Stimulated activated CD8-positive, alpha-beta memory T cell treated with anti-CD3 and anti-CD28 coated beads, Interleukin-7, amount 100 ng/mL, for 4 hours (primary cell): ENCODE data around the gene CGB8.
A peak's percentile ranks its signal among the peaks of the same experiment; 100 is the strongest.
"Not testable (repeated sequence)": the region's sequence is repeated elsewhere in the genome, so short reads cannot be mapped to it uniquely, and the experiment has no call there.

Experiments
- DNase-seq, 2 donors: peaks; one replicate each; pipeline ENCODE4 v3.0.0-alpha.2; 2020; ENCODE audit warnings: low read depth in 2 of 2

CGB8 gene

DNA sequence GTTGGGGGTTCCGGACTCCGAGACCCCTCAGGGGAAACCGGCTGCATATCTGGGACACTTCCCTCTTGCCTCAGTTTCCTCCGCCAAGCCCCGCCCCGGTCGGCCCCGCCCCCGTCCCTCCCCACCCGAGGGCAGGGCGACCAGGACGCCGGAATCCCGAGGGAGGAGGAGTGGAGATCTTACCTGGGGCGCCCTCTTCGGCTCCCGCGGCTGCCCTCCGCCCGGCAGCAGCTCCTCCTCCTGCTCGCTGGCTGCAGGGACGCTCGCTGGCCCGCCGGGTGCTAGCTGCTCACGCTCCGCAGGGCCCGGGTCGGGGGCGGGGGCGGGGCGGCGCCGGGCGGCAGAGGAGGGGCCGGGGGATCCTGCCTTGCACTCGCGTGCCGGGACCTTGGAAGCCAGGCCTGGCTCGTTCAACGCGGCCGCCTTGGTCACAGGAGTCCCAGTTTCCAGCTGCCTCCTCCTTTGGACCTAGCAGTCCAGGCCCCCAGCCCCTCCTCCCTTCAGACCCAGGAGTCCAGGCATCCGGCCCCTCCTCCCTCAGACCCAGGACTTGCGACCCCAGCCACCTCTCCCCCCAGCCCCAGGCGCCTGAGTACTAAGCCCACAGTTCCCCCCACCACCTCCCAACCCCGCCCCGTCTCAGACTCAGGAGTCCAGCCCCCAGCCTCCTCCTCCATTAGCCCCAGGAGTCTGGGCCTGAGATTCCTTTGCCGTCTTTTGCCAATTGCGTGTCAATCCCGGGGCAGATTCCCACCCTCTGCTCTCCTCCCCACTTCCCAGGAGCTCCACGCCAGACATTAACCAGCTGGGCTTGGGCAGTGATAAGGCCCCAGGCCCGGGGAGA lies 16.1 kb upstream of the CGB8 start, which contains the start of gene NTF4:
NTF4 (minus strand) TSS at position 51 of the 844 bp plus-strand sequence. CDS start 2,821 bp downstream, outside the sequence.
- no peak for DNase-seq

DNA sequence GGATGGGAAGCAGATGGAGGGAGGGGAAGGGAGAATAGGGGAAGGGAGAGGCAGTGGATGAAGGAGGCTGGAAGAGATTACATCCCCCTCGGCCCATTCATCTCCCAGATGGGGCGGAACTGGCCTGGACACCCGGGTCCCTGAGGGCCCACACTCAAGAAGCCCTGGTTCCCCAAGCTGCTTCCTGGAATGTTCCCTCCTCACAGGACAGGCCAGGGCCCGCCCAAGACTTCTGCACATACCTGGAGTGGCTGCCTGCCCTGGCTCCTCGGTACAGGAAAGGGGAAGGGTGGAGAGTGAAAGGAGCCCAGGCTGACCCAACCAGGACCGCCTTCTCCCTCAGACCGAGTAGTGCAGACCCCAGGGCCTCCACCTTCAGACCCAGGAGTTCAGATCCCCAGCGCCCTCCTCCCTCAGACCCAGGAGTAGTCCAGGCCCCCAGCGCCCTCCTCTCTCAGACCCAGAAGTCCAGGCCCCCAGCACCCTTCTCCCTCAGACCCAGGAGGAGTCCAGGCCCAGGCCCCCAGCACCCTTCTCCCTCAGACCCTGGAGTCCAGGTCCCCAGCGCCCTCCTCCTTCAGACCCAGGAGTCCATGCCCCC lies 15.2 kb upstream of the CGB8 start:
- no peak for DNase-seq

- no peak for DNase-seq
These were observed 12.5 kb upstream of the CGB8 start for GRCh38 chr19:49061445-49061844.

DNA sequence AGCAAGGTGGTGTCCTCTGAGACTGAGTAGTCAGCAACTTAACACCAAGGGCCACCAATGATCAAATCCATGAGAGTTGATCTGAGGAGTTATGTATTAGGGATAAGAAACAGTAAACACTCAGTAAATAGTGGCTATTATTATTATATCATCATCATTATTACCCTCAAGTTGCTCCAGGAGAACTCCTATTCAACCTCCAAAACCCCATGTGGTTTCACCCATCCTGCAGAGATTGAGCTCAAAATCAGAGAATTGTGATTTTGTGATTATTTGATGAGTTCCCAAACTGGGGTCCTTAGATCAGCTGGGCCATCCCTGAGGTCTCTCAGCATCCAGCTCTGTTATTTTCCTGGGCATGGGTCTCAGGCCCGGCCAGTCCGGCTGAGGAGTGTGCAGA lies 12.1 kb upstream of the CGB8 start:
- no peak for DNase-seq

GRCh38 chr19:49059053-49059452 lies 10.1 kb upstream of the CGB8 start:
- DNase-seq: no peak

DNA sequence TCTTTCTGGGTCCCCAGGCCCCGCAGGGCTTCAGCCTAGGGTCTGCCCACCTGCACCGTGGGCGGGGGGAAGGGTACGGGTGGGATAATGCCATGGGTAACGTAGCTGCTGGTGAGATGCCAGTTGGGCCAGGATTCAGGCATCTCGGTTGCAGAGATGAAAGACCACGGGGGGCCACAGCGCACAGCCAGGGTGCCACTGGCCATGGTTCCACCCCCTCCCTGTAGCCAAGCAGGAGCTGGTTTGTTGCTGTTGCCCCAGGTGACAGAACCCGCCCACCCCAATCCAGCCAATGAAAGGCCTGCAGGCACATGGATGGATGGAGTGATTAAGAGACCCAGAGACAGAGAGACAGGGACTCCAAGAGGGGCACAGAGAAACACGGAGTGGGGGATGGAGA lies 9.7 kb upstream of the CGB8 start:
- no peak for DNase-seq

- no peak for DNase-seq
These were observed 8.8 kb upstream of the CGB8 start, which contains the start of gene CGB7 for GRCh38 chr19:49057636-49058234. Gene CGB7, minus strand, starts transcription at chr19:49057749. Its CDS starts 2,374 bp downstream, at chr19:49055375.

DNA sequence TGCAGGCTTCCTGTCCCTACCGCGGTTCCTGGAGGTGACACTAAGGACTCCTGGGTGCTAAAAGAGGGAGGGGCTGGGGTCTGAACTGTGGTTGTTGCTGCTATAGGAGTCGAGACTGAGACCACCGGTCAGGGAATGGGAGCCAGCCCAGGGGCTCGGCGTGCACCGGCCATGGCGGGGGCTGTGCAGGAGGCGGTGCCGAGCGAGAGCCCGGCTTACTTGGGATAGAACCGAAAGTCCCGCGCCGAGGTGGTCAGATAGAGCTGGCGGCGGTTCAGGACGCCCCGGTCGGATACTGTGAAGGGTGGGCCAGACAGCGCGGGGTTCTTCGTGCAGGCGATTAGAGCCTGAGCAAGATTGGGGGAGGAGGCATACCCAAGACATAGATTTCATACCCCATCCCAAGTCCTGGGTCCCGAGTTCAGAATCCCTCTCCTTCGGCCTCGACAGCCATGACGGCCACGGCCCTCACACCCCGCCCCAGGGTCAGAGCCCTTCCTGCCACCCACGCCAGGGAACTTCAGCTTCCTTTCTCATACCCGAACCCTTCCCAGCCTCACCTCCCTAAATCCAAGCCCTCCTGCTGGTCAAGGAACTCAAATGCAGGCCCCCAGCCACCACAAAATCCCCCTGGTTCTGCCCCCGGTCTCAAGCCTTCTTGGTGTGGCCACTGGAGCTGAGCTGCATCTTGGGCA lies 8.1 kb upstream of the CGB8 start:
- not testable (repeated sequence) for DNase-seq

DNA sequence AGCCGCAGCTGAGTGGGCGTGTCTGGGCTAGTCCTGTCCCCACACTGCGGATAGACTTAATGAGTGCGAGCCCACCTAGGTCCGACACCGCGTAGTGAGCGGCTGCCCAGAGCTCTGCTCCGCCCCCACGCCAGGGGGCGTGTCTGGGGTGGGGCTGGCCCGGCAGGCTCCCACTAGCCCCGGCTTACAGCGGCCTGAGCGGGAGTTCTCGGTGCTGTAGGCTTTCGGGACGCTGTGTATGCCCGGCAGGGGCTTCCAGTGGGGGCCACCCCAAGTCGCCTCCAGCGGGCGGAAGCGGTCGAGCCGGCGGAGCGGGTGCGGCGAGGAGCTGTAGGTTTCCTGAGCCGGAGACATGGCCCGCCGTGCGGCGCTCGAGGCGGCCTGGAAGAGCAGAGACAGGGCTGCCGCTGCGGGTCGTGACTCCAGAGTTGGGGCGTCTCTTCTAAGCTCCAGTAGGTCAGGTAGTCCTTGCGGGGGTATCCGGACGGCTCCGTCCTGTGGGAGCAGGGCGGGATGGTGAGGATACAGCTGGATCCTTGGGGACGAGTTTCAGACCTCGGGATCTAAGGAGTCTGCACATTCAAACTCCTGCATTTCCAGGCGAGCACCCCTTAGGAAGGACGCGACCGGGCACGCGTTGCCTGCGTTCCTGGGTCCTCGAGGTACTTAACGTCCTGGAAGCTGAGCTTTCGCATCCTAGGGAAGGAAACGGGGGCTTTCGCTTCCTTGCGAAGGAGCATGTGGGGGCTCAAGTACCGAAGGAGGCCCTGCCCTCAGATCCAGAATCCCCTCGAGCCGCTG lies 7.4 kb upstream of the CGB8 start:
- peak in 1 of 2 donors; percentile 40 for DNase-seq

- not testable (repeated sequence) for DNase-seq
These were observed 1.6 kb upstream of the CGB8 start for GRCh38 chr19:49050376-49051033.

- not testable (repeated sequence) for DNase-seq
These were observed 923 bp upstream of the CGB8 start for GRCh38 chr19:49049834-49050233.

DNA sequence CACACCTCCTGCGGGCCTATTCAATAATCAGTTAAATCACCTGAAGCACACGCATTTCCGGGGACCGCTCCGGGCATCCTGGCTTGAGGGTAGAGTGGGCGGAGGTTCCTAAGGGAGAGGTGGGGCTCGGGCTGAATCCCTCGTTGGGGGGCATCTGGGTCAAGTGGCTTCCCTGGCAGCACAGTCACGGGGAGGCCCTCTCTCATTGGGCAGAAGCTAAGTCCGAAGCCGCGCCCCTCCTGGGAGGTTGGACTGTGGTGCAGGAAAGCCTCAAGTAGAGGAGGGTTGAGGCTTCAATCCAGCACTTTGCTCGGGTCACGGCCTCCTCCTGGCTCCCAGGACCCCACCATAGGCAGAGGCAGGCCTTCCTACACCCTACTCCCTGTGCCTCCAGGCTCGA lies 5.4 kb downstream of the CGB8 start, which contains the start of gene CGB5:
CGB5 (plus strand) TSS at position 301 of the 400 bp plus-strand sequence. CDS start 362 bp downstream, outside the sequence.
- DNase-seq: not testable (repeated sequence)

DNA sequence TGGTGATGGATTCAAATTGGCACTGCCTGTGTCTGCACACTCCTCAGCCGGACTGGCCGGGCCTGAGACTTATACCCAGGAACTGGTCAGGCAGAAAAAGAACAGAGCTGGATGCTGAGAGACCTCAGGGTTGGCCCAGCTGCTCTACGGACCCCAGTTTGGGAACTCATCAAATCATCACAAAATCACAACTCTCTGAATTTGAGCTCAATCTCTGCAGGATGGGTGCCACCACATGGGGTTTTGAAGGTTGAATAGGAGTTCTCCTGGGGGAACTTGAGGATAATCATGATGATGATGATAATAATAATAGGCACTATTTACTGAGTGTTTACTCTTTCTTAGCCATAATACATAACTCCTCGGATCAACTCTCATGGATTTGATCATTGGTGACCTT lies 6.2 kb downstream of the CGB8 start:
- DNase-seq: not testable (repeated sequence)

- DNase-seq: no peak
These were observed 6.7 kb downstream of the CGB8 start for GRCh38 chr19:49042177-49042576.

GRCh38 chr19:49039736-49040135 lies 9.2 kb downstream of the CGB8 start:
- not testable (repeated sequence) for DNase-seq

DNA sequence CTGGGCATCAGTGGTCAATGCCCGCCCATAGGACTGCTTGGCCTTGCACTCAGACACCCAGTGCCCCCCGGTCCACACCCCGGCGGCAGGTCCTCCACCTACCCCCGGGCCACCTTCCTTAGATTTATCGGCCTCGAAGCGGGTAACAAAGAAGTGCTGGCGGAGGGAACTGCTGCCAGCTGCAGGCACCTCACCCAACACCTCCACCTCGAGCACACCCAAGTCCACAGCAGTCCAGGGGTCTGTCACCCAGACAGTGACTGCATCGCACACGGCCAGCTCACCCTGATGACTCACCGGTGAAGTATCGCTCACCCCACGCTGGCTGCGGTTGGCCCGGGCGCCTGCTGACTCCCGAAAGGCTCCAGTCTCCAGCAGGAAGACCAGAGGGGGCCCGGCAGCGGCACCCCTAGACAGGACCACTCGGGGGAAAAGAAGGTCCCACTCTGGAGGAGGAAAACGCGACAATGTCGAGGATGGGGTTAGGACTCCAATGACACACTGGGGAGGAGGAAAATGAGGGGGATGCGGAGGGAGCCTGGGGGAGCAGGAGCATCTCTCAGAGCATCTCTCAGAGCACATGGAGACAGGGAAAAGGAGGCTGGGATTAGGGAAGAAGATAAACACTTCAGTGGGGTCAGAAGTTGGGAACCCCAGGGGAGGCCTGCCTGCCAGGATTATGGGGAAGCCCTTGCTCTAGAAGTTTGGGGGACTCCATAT lies 10.2 kb downstream of the CGB8 start:
- DNase-seq: not testable (repeated sequence)

DNA sequence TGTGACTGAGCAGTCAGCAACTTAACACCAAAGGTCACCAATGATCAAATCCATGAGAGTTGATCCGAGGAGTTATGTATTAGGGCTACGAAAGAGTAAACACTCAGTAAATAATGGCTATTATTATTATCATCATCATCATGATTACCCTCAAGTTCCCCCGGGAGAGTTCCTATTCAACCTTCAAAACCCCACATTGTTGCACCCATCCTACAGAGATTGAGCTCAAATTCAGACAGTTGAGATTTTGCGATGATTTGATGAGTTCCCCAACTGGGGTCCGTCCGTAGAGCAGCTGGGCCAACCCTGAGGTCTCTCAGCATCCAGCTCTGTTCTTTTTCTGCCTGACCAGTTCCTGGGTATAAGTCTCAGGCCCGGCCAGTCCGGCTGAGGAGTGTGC lies 10.8 kb downstream of the CGB8 start:
- not testable (repeated sequence) for DNase-seq

GRCh38 chr19:49036815-49037214 lies 12.1 kb downstream of the CGB8 start, which contains the start of gene CGB1:
Gene CGB1, minus strand, starts transcription at chr19:49036895. Its CDS starts 184 bp downstream, at chr19:49036711.
- DNase-seq: not testable (repeated sequence)

DNA sequence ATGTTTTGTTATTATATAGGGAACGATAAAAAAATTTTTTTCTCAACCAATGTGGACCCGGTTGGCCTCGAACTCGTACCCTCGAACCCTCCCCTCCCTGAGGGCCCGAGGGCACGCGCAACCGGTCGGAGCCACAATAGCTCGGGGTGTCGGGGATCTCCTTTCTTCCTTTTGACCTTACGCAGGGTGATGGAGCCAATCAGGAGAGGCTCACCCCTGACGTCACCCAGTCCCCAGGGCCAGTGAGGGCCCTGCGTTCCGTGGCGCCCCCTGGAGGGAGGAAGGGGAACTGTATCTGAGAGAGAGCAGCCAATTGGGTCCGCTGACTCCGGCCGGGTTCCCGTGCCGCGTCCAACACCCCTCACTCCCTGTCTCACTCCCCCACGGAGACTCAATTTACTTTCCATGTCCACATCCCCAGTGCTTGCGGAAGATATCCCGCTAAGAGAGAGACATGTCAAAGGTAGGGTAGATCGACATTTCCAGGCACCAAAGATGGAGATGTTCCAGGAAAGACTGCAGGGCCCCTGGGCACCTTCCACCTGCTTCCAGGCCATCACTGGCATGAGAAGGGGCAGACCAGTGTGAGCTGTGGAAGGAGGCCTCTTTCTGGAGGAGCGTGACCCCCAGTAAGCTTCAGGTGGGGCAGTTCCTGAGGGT lies 17.1 kb downstream of the CGB8 start, which contains the start of gene CGB2:
CGB2 (plus strand) TSS at position 249 of the 660 bp plus-strand sequence; CDS start at position 455, 206 bp downstream.
- DNase-seq: peak in 1 of 2 donors; percentile 45
